Hematopoietic multipotent progenitor cell treated with erythropoietin and hydrocortisone succinate and interleukin-3 and kit ligand, for 4 days (in vitro differentiated cells): ENCODE results near the gene PRIM2.
"Not testable (repeated sequence)": the region's sequence is repeated elsewhere in the genome, so short reads cannot be mapped to it uniquely, and the experiment has no call there.

Experiments used
- DNase-seq: peaks from one replicate; pipeline ENCODE4 v3.0.0-alpha.2; 2015

Gene PRIM2

GRCh38 chr6:57368965-57369731, 51.7 kb downstream of the PRIM2 start:
- DNase-seq, result not testable (repeated sequence)

- DNase-seq, result not testable (repeated sequence)
These were observed 54.3 kb downstream of the PRIM2 start for GRCh38 chr6:57371779-57372178.

- not testable (repeated sequence) for DNase-seq
These were observed 57.3 kb downstream of the PRIM2 start for GRCh38 chr6:57374764-57375163.

GRCh38 chr6:57376083-57376482, 58.7 kb downstream of the PRIM2 start:
- DNase-seq, result not testable (repeated sequence)

GRCh38 chr6:57389038-57389592, 71.7 kb downstream of the PRIM2 start:
- not testable (repeated sequence) for DNase-seq

- not testable (repeated sequence) for DNase-seq
These were observed 73.4 kb downstream of the PRIM2 start for GRCh38 chr6:57390818-57391217.

- not testable (repeated sequence) for DNase-seq
These were observed 74.6 kb downstream of the PRIM2 start for GRCh38 chr6:57392047-57392446.

- DNase-seq, result not testable (repeated sequence)
These were observed 101.9 kb downstream of the PRIM2 start for GRCh38 chr6:57419341-57419740.

- DNase-seq, result peak; percentile 40
These were observed 104.1 kb downstream of the PRIM2 start for GRCh38 chr6:57421503-57421902.

GRCh38 chr6:57423468-57423867, 106.0 kb downstream of the PRIM2 start:
- no peak for DNase-seq

GRCh38 chr6:57431742-57432141, 114.3 kb downstream of the PRIM2 start:
- DNase-seq, result not testable (repeated sequence)

GRCh38 chr6:57432157-57432556, 114.7 kb downstream of the PRIM2 start:
- DNase-seq, result no peak

GRCh38 chr6:57432919-57433684, 115.7 kb downstream of the PRIM2 start:
- DNase-seq, result no peak

- not testable (repeated sequence) for DNase-seq
These were observed 116.4 kb downstream of the PRIM2 start for GRCh38 chr6:57433790-57434189.

- no peak for DNase-seq
These were observed 117.5 kb downstream of the PRIM2 start for GRCh38 chr6:57434944-57435343.

- no peak for DNase-seq
These were observed 118.2 kb downstream of the PRIM2 start for GRCh38 chr6:57435475-57436160.

GRCh38 chr6:57440735-57441134, 123.3 kb downstream of the PRIM2 start:
- DNase-seq, result not testable (repeated sequence)

GRCh38 chr6:57442133-57442532, 124.7 kb downstream of the PRIM2 start:
- not testable (repeated sequence) for DNase-seq

GRCh38 chr6:57443181-57443580, 125.8 kb downstream of the PRIM2 start:
- not testable (repeated sequence) for DNase-seq

GRCh38 chr6:57444787-57445186, 127.4 kb downstream of the PRIM2 start:
- DNase-seq, result not testable (repeated sequence)

GRCh38 chr6:57445379-57445778, 127.9 kb downstream of the PRIM2 start:
- not testable (repeated sequence) for DNase-seq

GRCh38 chr6:57445790-57446468, 128.5 kb downstream of the PRIM2 start:
- peak; percentile 86 for DNase-seq
